Measurements from ENCODE around the gene RNF212. TPM values are rescaled to one million over a fixed set of nuclear protein-coding genes. Genes with fewer than 3 reads are reported as not detected.

RNF212 gene
- total and polyA plus RNA-seq, 8 donors, result 7.2 to 13.6 (median 10.0) TPM

DNA sequence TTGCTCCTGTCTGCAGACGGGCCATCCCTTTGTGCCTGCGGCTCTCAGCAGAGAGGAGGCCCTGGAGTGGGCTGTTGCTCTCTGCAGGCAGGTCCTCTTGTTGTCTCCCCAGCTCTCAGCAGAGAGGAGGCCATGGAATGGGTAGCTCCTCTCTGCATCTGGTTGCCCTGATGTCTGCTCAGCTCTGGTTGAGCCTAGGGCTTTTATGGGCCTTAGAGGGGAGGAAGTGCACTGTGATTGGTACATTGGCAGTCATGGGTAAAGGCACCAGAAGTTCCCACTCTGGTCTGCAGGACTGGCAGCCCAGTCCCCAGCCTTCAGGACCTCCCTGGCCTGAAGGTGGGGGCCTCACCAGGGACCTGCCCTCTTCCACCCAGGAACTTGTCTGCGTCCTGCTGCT is 37.5 kb upstream of the RNF212 start:
- ATAC-seq (no peak), DNase-seq (no peak)
- H3K4me1 ChIP-seq, result no peaks in the 10 kb centered on the region
- H3K36me3 ChIP-seq, result no peaks in the 10 kb centered on the region
- H3K27ac ChIP-seq, result no peak overlapping the region
- intact Hi-C loops (cut with DNase I), result no loop called here
- H3K27me3 ChIP-seq, result peaks cover 0 to 7% of the 10 kb centered on the region in 2 donors
- H3K4me3 ChIP-seq, result no peak overlapping the region
- TF ChIP-seq, protein P1, sequence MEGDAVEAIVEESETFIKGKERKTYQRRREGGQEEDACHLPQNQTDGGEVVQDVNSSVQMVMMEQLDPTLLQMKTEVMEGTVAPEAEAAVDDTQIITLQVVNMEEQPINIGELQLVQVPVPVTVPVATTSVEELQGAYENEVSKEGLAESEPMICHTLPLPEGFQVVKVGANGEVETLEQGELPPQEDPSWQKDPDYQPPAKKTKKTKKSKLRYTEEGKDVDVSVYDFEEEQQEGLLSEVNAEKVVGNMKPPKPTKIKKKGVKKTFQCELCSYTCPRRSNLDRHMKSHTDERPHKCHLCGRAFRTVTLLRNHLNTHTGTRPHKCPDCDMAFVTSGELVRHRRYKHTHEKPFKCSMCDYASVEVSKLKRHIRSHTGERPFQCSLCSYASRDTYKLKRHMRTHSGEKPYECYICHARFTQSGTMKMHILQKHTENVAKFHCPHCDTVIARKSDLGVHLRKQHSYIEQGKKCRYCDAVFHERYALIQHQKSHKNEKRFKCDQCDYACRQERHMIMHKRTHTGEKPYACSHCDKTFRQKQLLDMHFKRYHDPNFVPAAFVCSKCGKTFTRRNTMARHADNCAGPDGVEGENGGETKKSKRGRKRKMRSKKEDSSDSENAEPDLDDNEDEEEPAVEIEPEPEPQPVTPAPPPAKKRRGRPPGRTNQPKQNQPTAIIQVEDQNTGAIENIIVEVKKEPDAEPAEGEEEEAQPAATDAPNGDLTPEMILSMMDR (IDR thresholded peaks at IDR 0.05), result no peak
- H3K9me3 ChIP-seq, result peaks cover 0 to 4% of the 10 kb centered on the region in 2 donors

DNA sequence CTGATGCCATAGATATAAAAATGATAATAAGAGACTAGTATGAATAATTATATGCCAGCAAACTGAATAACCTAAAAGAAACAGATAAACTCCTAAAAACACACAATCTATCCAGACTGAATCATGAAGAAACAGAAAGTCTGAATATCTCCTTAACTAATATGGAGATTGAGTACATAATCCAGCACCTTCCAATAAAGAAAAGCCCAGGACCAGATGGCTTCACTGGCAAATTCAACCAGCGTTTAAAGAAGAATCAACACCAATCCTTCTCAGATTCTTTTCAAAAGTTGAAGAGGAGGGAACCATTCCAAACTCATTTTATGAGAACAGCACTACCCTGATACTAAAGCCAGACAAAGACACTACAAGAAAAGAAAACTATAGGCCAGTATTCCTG is 26.5 kb upstream of the RNF212 start:
- ATAC-seq, result no peak
- H3K9me3 ChIP-seq, result no peaks in the 10 kb centered on the region
- DNase-seq, result no peak
- no peaks in the 10 kb centered on the region for H3K36me3 ChIP-seq
- intact Hi-C loops (cut with DNase I), result loop anchor here in 1 of 2 donors (10.0 kb wide), 1 partner anchor 125 kb away; no protein-coding TSS in a partner anchor
- peaks cover 0 to 26% of the 10 kb centered on the region in 2 donors for H3K4me1 ChIP-seq
- no peak overlapping the region for H3K4me3 ChIP-seq
- H3K27ac ChIP-seq, result no peak overlapping the region
- TF ChIP-seq, protein P1 (IDR thresholded peaks at IDR 0.05), result no peak
- H3K27me3 ChIP-seq, result no peaks in the 10 kb centered on the region

DNA sequence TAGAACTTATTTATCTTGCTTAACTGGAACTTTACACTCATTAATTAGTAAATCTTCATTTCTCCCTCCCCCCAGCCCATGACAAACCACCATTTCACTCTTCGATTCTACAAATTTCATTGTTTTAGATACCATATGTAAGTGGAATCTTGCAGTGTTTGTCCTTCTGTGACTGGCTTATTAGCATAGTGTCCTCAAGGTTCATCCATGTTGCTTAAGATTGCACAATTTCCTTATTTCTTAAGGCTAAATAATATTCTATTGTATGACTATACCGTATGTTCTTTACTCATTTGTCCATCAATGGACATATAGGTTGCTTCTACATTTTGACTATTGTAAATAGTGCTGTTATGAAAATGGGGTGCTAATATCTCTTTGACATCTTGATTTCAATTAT is 24.5 kb upstream of the RNF212 start:
- TF ChIP-seq, protein P1 (IDR thresholded peaks at IDR 0.05), result no peak
- H3K36me3 ChIP-seq, result no peaks in the 10 kb centered on the region
- ATAC-seq (peak; percentile 50), DNase-seq (no peak)
- H3K27me3 ChIP-seq, result no peaks in the 10 kb centered on the region
- intact Hi-C loops (cut with DNase I), result loop anchor here in 1 of 2 donors (10.0 kb wide), 1 partner anchor 127 kb away; no protein-coding TSS in a partner anchor
- peak overlapping the region in 1 of 2 donors; percentile 83 for H3K27ac ChIP-seq
- H3K9me3 ChIP-seq, result no peaks in the 10 kb centered on the region
- H3K4me1 ChIP-seq, result peaks cover 0 to 26% of the 10 kb centered on the region in 2 donors
- peak overlapping the region in 1 of 2 donors; percentile 33 for H3K4me3 ChIP-seq

- Histone ChIP-seq H3K27ac (peak overlapping the region in 1 of 2 donors; percentile 83), H3K4me1 (peaks cover 0 to 26% of the 10 kb centered on the region in 2 donors), H3K36me3 (no peaks in the 10 kb centered on the region), H3K9me3 (no peaks in the 10 kb centered on the region), H3K27me3 (no peaks in the 10 kb centered on the region), H3K4me3 (peak overlapping the region in 1 of 2 donors; percentile 33)
- TF ChIP-seq, protein P1 (IDR thresholded peaks at IDR 0.05), result no peak
- ATAC-seq (peak; percentile 31), DNase-seq (no peak)
- intact Hi-C loops (cut with DNase I), result loop anchor here in 1 of 2 donors (10.0 kb wide), 1 partner anchor 128 kb away; no protein-coding TSS in a partner anchor
Observed at GRCh38 chr4:1137063-1137776, 23.9 kb upstream of the RNF212 start.

GRCh38 chr4:1136048-1136447 is 22.7 kb upstream of the RNF212 start:
- Histone ChIP-seq H3K4me1 (peaks cover 0 to 26% of the 10 kb centered on the region in 2 donors), H3K4me3 (no peak overlapping the region), H3K36me3 (no peaks in the 10 kb centered on the region), H3K9me3 (no peaks in the 10 kb centered on the region), H3K27me3 (no peaks in the 10 kb centered on the region), H3K27ac (peak overlapping the region in 1 of 2 donors; percentile 69)
- TF ChIP-seq, protein P1 (IDR thresholded peaks at IDR 0.05), result no peak
- intact Hi-C loops (cut with DNase I), result loop anchor here in 1 of 2 donors (10.0 kb wide), 1 partner anchor 129 kb away; no protein-coding TSS in a partner anchor
- DNase-seq, result no peak
- ATAC-seq, result peak; percentile 95
